ENCODE results near the gene RGS7. TPM values are rescaled to one million over a fixed set of nuclear protein-coding genes. Genes with fewer than 3 reads are reported as not detected.
"Not testable (repeated sequence)": the region's sequence is repeated elsewhere in the genome, so short reads cannot be mapped to it uniquely, and the experiment has no call there.

The RGS7 gene
- total RNA-seq, 1 donor from 2014 or later: not detected

DNA sequence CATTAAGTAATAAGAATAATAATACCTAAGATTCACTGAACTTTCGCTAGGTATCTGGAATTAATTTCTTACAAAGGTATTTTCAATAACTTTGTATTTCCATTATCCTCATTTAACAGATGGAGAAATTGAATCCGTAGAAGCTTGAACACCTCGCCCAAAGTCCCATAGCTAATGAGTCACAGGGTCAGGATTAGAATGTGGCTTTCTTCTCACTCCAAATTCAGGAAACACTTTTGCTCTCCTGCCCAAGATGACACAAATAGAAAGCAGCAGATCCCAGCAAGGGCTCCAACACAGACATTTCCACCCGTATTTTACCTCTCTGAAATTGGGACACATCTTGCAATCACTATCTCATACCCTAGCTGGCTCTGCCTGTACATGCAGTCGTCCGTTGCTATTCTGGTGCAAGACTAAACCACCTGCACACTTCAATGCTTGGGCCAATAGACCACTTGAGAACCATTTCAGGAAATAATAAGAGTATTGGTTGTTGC is 619.2 kb downstream of the RGS7 start:
- intact Hi-C loops (cut with micrococcal nuclease): no loop called here

- intact Hi-C loops (cut with micrococcal nuclease): no loop called here
These were observed 619.7 kb downstream of the RGS7 start for GRCh38 chr1:240737298-240737697.

GRCh38 chr1:240734705-240735104 is 622.3 kb downstream of the RGS7 start:
- intact Hi-C loops (cut with micrococcal nuclease): not testable (repeated sequence)

DNA sequence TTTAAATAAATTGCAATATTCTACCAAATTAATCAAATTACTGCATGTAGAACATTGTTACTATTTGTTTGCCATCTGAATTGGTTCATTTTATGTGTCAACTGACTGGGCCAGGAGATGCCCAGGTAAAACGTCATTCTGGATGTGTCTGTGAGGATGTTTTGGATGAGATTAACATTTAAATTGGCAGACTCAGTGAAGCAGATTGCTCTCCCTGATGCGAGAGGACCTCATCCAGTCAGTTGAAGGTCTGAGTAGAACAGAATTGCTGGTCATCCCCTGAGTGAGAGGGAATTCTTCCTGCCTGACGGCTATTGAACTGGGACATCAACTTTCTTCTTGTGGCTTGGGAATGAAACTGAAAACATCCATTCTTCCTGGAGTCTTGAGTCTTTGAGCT is 623.0 kb downstream of the RGS7 start:
- intact Hi-C loops (cut with micrococcal nuclease): no loop called here

GRCh38 chr1:240732390-240732789 is 624.6 kb downstream of the RGS7 start:
- intact Hi-C loops (cut with micrococcal nuclease): loop anchor here (1.0 kb wide), 1 partner anchor 215 kb away; no protein-coding TSS in a partner anchor

Other genes starting within 250 kb of the RGS7 start
- 53.8 and 55.3 TPM in 2 replicates for gene FH, start 162.6 kb upstream of the RGS7 start, total RNA-seq
- not detected in 2 replicates for gene KMO, start 175.2 kb upstream of the RGS7 start, total RNA-seq

Data from T-helper 1 cell treated with Interleukin-12 subunit alpha and Interleukin-12 subunit beta and Interleukin-4 antibody, amounts not matched to agents 30 ng/mL and 1 ng/mL, for 36 hours (primary cell).